ENCODE results near the gene PRKCE.

Gene PRKCE

DNA sequence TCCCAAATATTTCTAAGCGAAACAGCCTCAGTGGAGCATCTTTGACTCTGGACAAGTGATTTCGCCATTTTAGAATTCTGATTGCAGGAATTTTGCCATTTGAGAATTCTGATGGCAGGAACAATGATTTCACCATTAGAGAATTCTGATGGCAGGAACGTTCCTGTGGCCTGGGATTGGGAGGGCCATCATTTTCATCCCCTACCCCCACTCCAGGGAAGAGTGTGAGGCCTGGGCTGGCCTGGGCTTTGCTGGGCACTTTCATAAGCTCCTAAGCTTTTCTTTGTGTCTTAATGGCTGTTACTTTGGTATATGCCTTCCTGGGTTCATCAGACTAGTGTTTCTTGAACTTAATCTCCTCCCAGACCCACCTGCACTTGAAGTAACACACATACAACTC is 516.4 kb downstream of the PRKCE start:
- no peaks in the 10 kb centered on the region for H3K36me3 ChIP-seq (ENCODE audit: control insufficient read depth in 1 of 2, insufficient read depth in 2 of 2, low read length in 2 of 2)
- no peaks in the 10 kb centered on the region for H3K27me3 ChIP-seq (ENCODE audit: control insufficient read depth in 1 of 2, insufficient read depth in 2 of 2, low read length in 2 of 2)
- peaks cover 10 to 11% of the 10 kb centered on the region in 2 donors for H3K4me1 ChIP-seq (ENCODE audit: control insufficient read depth in 1 of 2, insufficient read depth in 2 of 2, low read length in 2 of 2)
- no peaks in the 10 kb centered on the region for H3K9me3 ChIP-seq (ENCODE audit: control insufficient read depth in 1 of 2, low read length in 2 of 2)
- H3K27ac ChIP-seq (ENCODE audit: low read depth, low read length) = no peak overlapping the region
- H3K9ac ChIP-seq (ENCODE audit: low read depth in 1 of 2, low read length in 2 of 2) = no peak overlapping the region
- no peak overlapping the region for H3K4me3 ChIP-seq (ENCODE audit: low read depth in 1 of 2, low read length in 2 of 2)

DNA sequence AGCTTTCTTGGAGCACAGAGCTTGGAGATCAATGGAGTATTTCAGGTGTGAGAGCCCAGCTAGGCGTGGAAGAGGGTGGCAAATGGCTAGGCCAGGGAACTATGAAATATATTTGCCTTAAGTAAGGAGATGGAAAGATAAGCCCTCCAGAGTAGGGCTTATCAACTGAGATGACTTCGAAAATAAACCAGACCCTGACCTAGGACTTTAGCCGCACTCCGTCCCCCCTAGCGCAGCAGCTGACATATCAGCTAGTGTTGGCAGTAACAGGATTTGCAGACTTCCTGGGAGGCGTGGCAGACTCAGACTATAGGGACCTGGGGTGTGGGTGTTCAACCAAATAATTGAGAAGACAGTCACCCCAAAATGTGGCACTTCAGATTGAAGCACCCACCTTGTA is 518.0 kb downstream of the PRKCE start:
- no peaks in the 10 kb centered on the region for H3K36me3 ChIP-seq (ENCODE audit: control insufficient read depth in 1 of 2, insufficient read depth in 2 of 2, low read length in 2 of 2)
- no peak overlapping the region for H3K27ac ChIP-seq (ENCODE audit: low read depth, low read length)
- H3K9ac ChIP-seq (ENCODE audit: low read depth in 1 of 2, low read length in 2 of 2) = no peak overlapping the region
- no peak overlapping the region for H3K4me3 ChIP-seq (ENCODE audit: low read depth in 1 of 2, low read length in 2 of 2)
- H3K27me3 ChIP-seq (ENCODE audit: control insufficient read depth in 1 of 2, insufficient read depth in 2 of 2, low read length in 2 of 2) = no peaks in the 10 kb centered on the region
- no peaks in the 10 kb centered on the region for H3K9me3 ChIP-seq (ENCODE audit: control insufficient read depth in 1 of 2, low read length in 2 of 2)
- peaks cover 5 to 11% of the 10 kb centered on the region in 2 donors for H3K4me1 ChIP-seq (ENCODE audit: control insufficient read depth in 1 of 2, insufficient read depth in 2 of 2, low read length in 2 of 2)

DNA sequence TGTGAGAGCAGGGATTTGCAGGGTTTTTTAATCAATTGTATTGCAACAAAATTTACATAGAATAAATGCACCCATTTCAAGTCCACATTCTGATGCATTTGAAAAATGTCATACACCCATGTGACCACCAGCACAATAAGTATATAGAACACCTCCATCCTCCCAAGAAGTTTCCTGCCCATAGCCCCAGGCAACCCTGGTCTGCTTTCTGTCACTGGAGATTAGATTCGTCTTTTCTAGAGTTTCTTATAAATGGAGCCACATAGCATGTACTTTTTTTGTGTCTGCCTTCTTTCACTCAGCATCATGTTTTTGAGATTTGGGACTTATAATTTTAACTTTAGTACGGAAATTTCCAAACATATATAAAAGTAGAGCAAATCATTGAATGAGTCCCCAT is 518.6 kb downstream of the PRKCE start:
- Histone ChIP-seq H3K9ac (ENCODE audit: low read depth in 1 of 2, low read length in 2 of 2) (no peak overlapping the region), H3K27ac (ENCODE audit: low read depth, low read length) (no peak overlapping the region), H3K27me3 (ENCODE audit: control insufficient read depth in 1 of 2, insufficient read depth in 2 of 2, low read length in 2 of 2) (no peaks in the 10 kb centered on the region), H3K4me1 (ENCODE audit: control insufficient read depth in 1 of 2, insufficient read depth in 2 of 2, low read length in 2 of 2) (peaks cover 7 to 9% of the 10 kb centered on the region in 2 donors), H3K9me3 (ENCODE audit: control insufficient read depth in 1 of 2, low read length in 2 of 2) (no peaks in the 10 kb centered on the region), H3K36me3 (ENCODE audit: control insufficient read depth in 1 of 2, insufficient read depth in 2 of 2, low read length in 2 of 2) (no peaks in the 10 kb centered on the region), H3K4me3 (ENCODE audit: low read depth in 1 of 2, low read length in 2 of 2) (no peak overlapping the region)

DNA sequence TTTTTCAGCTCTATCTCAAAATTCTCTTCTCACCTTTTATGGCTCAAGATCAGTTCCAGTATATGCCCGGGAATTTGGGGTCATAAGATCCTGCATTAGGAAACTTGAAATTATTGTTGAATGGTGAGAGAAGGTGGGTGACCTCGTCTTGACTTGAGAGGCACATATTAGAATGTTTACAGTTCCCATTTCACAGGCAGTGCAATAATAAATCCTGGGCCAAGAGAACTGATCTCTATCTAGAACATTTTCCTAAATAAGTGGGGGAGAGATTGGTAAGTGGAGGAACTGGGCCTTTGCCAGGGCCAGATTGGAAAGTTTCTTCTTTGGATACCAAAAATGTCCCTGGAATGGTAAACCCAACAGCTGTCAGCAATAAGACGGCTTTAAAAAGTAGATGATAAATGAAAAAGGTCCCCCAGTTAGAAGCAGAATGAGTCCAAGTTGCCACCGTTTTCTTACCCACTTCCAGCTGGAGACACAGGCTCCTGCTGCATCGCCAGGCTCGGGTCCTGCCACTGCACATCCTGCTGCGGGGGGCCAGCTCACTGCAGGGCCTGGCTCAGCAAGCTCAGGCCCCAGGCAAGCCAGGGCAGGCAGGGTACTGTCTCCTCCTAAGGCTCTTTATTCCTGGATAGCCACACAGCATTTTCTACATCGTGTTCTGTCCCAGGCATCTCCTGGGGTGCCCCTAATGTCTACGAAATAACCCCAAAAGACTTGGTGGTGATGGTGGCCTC is 519.3 kb downstream of the PRKCE start:
- Histone ChIP-seq H3K9me3 (ENCODE audit: control insufficient read depth in 1 of 2, low read length in 2 of 2) (no peaks in the 10 kb centered on the region), H3K27me3 (ENCODE audit: control insufficient read depth in 1 of 2, insufficient read depth in 2 of 2, low read length in 2 of 2) (no peaks in the 10 kb centered on the region), H3K4me3 (ENCODE audit: low read depth in 1 of 2, low read length in 2 of 2) (no peak overlapping the region), H3K27ac (ENCODE audit: low read depth, low read length) (no peak overlapping the region), H3K4me1 (ENCODE audit: control insufficient read depth in 1 of 2, insufficient read depth in 2 of 2, low read length in 2 of 2) (peaks cover 7 to 13% of the 10 kb centered on the region in 2 donors), H3K36me3 (ENCODE audit: control insufficient read depth in 1 of 2, insufficient read depth in 2 of 2, low read length in 2 of 2) (no peaks in the 10 kb centered on the region), H3K9ac (ENCODE audit: low read depth in 1 of 2, low read length in 2 of 2) (no peak overlapping the region)

DNA sequence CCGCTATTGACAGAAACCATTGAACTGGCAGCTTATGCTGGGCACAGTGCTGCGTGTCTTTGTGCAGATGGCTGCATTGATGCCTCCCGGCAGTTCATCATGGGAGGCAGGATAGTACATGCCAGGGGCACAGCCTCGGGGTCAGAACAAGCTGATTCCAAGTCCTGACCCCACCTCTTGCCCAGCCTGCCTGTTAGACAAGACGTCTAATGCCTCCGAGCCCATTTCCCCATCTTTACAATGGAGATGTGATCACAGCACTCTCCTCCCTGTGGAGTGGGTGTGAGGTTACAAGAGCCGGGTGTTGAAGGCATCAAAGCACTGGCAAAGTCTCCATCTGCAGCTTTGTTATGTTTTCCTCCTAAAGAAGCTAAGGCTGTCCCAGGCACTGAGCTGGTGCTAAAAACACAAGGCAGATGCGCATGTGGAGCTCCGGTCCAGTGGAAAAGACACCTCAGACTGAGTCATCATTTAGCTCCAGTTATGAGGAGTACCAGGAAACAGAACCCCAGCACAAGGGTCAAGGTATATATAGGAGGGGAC is 520.0 kb downstream of the PRKCE start:
- Histone ChIP-seq H3K9me3 (ENCODE audit: control insufficient read depth in 1 of 2, low read length in 2 of 2) (no peaks in the 10 kb centered on the region), H3K4me1 (ENCODE audit: control insufficient read depth in 1 of 2, insufficient read depth in 2 of 2, low read length in 2 of 2) (peaks cover 11 to 20% of the 10 kb centered on the region in 2 donors), H3K4me3 (ENCODE audit: low read depth in 1 of 2, low read length in 2 of 2) (no peak overlapping the region), H3K9ac (ENCODE audit: low read depth in 1 of 2, low read length in 2 of 2) (no peak overlapping the region), H3K27me3 (ENCODE audit: control insufficient read depth in 1 of 2, insufficient read depth in 2 of 2, low read length in 2 of 2) (no peaks in the 10 kb centered on the region), H3K36me3 (ENCODE audit: control insufficient read depth in 1 of 2, insufficient read depth in 2 of 2, low read length in 2 of 2) (no peaks in the 10 kb centered on the region), H3K27ac (ENCODE audit: low read depth, low read length) (no peak overlapping the region)

DNA sequence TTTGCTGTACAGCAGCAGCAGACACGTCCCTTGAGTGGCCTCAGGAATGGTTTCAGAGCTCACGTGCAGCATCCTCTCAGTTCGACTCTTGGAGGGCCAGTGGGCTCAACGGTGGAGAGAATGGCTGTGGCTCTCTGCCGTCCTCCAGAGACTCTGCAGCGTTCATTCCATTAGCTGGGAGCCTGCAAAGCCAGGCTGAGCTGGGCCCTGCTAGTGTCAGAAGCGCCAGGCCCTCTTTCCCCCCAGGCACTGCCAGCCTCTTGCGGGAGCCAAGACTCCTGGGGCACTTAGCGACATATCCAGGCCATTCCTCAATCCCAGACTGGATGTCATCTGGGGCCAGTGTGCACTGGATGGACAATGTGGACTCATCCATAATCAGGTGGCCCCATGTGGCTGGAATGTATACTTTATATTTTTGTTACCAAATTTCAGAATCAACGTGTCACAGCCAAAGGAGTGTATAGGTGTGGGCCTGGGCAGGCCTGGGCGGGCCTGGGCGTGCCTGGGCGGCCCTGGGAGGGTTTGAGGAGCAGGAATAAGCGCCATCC is 520.6 kb downstream of the PRKCE start:
- no peak overlapping the region for H3K4me3 ChIP-seq (ENCODE audit: low read depth in 1 of 2, low read length in 2 of 2)
- no peak overlapping the region for H3K27ac ChIP-seq (ENCODE audit: low read depth, low read length)
- no peaks in the 10 kb centered on the region for H3K36me3 ChIP-seq (ENCODE audit: control insufficient read depth in 1 of 2, insufficient read depth in 2 of 2, low read length in 2 of 2)
- H3K4me1 ChIP-seq (ENCODE audit: control insufficient read depth in 1 of 2, insufficient read depth in 2 of 2, low read length in 2 of 2) = peaks cover 11 to 24% of the 10 kb centered on the region in 2 donors
- no peak overlapping the region for H3K9ac ChIP-seq (ENCODE audit: low read depth in 1 of 2, low read length in 2 of 2)
- H3K9me3 ChIP-seq (ENCODE audit: control insufficient read depth in 1 of 2, low read length in 2 of 2) = no peaks in the 10 kb centered on the region
- no peaks in the 10 kb centered on the region for H3K27me3 ChIP-seq (ENCODE audit: control insufficient read depth in 1 of 2, insufficient read depth in 2 of 2, low read length in 2 of 2)

DNA sequence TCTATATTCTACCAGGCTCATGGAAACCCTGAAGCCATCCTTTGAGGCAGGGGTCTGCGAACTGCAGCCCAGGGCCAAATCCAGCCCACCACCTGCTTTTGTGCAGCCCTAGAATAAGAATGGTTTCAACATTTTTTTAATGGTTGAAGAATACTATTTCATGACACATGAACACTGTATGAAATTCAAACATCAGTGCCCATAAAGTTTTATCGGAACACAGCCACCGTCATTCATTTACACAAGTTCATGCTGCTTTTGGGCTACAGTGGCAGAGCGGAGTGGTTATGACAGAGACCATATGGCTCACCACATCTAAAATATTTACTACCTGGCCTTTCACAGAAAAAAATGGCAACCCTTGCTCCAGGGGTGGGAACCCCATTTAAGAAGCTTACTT is 521.6 kb downstream of the PRKCE start:
- Histone ChIP-seq H3K36me3 (ENCODE audit: control insufficient read depth in 1 of 2, insufficient read depth in 2 of 2, low read length in 2 of 2) (no peaks in the 10 kb centered on the region), H3K27ac (ENCODE audit: low read depth, low read length) (no peak overlapping the region), H3K9me3 (ENCODE audit: control insufficient read depth in 1 of 2, low read length in 2 of 2) (no peaks in the 10 kb centered on the region), H3K9ac (ENCODE audit: low read depth in 1 of 2, low read length in 2 of 2) (no peak overlapping the region), H3K4me1 (ENCODE audit: control insufficient read depth in 1 of 2, insufficient read depth in 2 of 2, low read length in 2 of 2) (peaks cover 11 to 24% of the 10 kb centered on the region in 2 donors), H3K4me3 (ENCODE audit: low read depth in 1 of 2, low read length in 2 of 2) (no peak overlapping the region), H3K27me3 (ENCODE audit: control insufficient read depth in 1 of 2, insufficient read depth in 2 of 2, low read length in 2 of 2) (no peaks in the 10 kb centered on the region)

DNA sequence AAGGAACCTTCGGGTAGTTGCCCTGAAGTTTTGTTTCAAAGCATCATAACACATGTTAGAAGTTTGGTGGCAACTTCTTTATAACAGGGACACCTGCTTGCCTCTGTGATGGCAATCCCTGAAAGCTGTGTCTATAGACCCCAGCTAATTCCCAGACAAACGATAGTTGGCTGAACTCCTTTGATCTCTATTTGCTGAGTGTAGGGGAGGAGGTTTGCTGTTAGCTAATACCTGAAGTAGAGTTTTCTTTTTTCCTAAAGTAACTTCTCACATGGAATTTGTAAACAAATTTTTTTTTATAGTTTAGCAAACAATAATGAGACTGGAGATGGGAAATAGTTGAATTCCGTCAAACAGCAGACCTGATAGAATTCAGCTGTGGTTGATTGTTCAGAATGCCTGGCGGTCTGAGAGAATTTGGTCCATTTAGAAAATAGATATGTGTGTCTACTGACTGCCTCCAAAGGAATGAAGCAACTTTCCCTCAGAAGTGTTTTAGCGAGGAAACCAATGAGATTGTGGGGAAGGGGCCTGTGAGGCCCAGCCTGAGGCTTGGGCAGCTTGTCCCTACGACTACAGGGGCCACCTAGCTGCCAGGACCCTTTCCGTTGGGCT is 522.3 kb downstream of the PRKCE start:
- Histone ChIP-seq H3K9ac (ENCODE audit: low read depth in 1 of 2, low read length in 2 of 2) (no peak overlapping the region), H3K36me3 (ENCODE audit: control insufficient read depth in 1 of 2, insufficient read depth in 2 of 2, low read length in 2 of 2) (no peaks in the 10 kb centered on the region), H3K4me1 (ENCODE audit: control insufficient read depth in 1 of 2, insufficient read depth in 2 of 2, low read length in 2 of 2) (peaks cover 12 to 25% of the 10 kb centered on the region in 2 donors), H3K27me3 (ENCODE audit: control insufficient read depth in 1 of 2, insufficient read depth in 2 of 2, low read length in 2 of 2) (no peaks in the 10 kb centered on the region), H3K4me3 (ENCODE audit: low read depth in 1 of 2, low read length in 2 of 2) (no peak overlapping the region), H3K9me3 (ENCODE audit: control insufficient read depth in 1 of 2, low read length in 2 of 2) (no peaks in the 10 kb centered on the region), H3K27ac (ENCODE audit: low read depth, low read length) (no peak overlapping the region)

DNA sequence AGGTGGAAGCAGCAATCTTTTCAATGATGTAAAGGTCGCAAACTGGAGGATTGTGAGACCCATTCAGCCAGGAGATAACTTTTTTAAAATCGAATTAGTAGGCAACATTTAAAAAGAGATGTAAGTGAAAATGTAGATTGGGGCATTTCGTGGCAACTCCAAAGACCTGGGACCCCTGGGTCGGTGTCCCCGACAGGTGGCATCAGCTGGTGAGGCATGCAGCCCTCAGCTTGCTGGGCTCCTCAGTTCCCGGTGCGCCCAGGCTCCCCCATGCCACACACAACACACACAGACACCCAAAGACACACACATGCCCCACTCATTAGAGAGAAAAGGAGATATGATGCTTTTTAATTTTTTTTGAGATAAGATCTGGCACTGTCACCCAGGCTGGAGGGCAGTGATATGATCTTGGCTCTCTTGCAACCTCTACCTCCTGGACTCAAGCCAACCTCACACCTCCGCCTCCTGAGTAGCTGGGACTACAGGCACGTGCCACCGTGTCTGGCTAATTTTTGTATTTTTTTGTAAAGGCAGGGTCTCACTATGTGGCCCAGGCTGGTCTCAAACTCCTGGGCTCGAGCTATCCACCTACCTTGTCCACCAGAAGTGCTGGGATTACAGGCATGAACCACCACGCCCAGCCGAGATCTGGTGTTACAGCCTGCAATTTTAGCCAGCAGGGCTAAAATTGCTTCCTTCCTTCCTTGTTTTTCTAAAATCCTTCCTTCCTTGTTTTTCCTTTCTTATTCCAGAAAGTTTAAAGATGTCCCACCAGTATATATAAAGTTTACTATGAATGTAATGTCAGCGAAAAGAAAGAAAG is 523.1 kb downstream of the PRKCE start:
- H3K27me3 ChIP-seq (ENCODE audit: control insufficient read depth in 1 of 2, insufficient read depth in 2 of 2, low read length in 2 of 2) = no peaks in the 10 kb centered on the region
- no peaks in the 10 kb centered on the region for H3K9me3 ChIP-seq (ENCODE audit: control insufficient read depth in 1 of 2, low read length in 2 of 2)
- no peaks in the 10 kb centered on the region for H3K36me3 ChIP-seq (ENCODE audit: control insufficient read depth in 1 of 2, insufficient read depth in 2 of 2, low read length in 2 of 2)
- H3K9ac ChIP-seq (ENCODE audit: low read depth in 1 of 2, low read length in 2 of 2) = no peak overlapping the region
- no peak overlapping the region for H3K27ac ChIP-seq (ENCODE audit: low read depth, low read length)
- H3K4me3 ChIP-seq (ENCODE audit: low read depth in 1 of 2, low read length in 2 of 2) = no peak overlapping the region
- H3K4me1 ChIP-seq (ENCODE audit: control insufficient read depth in 1 of 2, insufficient read depth in 2 of 2, low read length in 2 of 2) = peaks cover 18 to 33% of the 10 kb centered on the region in 2 donors
